SIG-M5 treated with dmso at 0.1 percent for 504 hours (cell line): ENCODE data around the gene PPP1R9A.

Experiments used
- DNase-seq: peaks from one replicate; lab custom pipeline; 2025; ENCODE audit not compliant: unreplicated experiment; lab: John Stamatoyannopoulos, UW

PPP1R9A gene

GRCh38 chr7:95190515-95190914, 283.1 kb downstream of the PPP1R9A start:
- no peak for DNase-seq

DNA sequence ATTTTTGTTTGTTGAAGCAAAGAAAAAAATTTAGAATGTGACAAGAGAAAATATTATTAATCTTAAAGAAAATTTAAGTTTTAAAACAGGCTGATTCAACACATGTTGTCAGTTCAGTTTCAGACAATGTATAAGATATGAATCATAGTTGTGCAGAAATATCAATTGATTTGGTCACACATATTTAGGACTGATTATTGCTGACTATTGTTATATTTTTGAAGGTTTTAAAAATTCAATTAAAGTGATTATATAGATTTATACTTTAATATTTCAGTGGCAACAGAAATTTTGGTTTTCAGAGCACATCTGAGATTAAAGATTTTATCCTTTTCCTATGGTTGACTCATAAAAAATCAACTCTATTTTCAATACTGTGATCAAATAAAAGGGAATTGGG, 284.4 kb downstream of the PPP1R9A start:
- DNase-seq, result no peak

GRCh38 chr7:95198863-95199262, 291.5 kb downstream of the PPP1R9A start:
- no peak for DNase-seq

GRCh38 chr7:95199779-95200558, 292.6 kb downstream of the PPP1R9A start:
- DNase-seq, result peak; percentile 50

- no peak for DNase-seq
Observed at GRCh38 chr7:95200741-95201140, 293.3 kb downstream of the PPP1R9A start.

GRCh38 chr7:95201727-95202126, 294.3 kb downstream of the PPP1R9A start:
- no peak for DNase-seq

DNA sequence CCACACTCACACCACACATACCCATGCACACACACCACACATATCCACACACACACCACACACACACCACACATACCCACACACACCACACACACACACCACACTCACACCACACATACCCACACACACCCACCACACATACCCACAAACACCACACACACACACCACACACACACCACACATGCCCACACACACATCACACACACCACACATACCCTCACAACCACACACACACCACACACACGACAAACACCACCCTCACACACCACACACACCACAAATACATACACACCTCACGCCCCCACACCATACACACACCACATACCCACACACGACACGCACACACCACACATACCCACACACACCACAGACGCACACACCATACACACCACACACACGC, 297.2 kb downstream of the PPP1R9A start:
- no peak for DNase-seq

DNA sequence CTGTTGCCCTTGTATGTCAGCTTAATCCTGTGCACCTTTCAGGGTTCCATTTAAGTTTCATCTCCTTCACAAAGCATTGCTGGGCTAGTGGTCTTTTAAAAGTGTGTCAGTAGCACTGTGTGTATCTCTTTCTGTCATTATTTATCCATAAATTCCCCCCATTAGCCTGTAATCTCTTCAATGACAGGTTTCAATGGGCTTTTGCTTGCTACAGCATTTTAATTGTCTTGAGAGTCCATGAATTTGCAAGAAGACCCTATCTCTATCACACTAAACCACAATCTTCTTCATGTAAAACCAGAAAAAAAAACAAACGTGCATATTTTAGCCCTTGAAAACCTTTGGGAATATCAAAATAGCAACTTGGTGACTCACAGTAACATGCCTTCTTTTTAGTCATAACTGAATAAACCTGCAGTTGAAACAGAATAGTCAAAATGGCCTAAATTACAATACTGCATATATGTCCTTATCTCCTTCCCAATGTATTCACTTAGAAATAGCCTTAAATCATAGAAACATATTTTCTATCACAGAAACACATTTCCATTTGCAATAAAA, 298.4 kb downstream of the PPP1R9A start:
- DNase-seq, result no peak

GRCh38 chr7:95209276-95209675, 301.9 kb downstream of the PPP1R9A start:
- no peak for DNase-seq

DNA sequence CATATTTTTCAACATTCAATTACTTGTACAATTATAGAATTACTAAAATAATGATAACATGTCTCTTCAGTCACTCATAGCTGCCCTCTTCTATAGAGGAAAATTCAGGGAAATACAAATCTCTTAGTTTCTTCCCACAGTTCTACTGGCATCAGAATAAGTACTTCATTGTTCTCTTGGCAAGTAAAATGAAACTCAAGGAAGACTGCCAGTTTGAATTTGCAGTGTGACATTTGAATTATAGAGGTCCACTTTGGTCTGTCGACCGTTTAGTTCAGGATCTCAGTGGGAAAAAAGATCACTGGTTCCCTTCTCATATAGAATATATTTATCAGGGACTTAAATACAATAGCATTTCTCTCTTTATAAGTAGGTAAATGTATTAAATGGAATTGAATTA, 302.4 kb downstream of the PPP1R9A start:
- DNase-seq, result no peak

DNA sequence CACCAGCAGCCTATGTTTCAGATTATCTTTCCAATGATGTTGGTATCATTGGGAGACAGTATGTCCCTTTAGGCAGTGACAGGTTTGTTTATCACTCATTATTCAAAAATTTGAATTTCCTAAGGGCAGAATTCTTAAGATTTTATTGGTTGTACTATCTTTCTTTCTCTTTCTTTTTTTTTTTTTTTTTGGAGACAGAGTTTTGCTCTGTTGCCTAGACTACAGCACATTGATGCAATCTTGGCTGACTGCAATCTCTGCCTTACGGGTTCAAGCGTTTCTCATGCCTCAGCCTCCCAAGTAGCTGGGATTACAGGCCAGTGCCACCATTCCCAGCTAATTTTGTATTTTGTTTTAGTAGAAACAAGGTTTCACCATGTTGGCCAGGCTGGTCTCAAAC, 305.8 kb downstream of the PPP1R9A start:
- no peak for DNase-seq

- no peak for DNase-seq
Observed at GRCh38 chr7:95213809-95214492, 306.6 kb downstream of the PPP1R9A start.

GRCh38 chr7:95219721-95220120, 312.3 kb downstream of the PPP1R9A start:
- DNase-seq, result no peak

GRCh38 chr7:95220328-95220727, 312.9 kb downstream of the PPP1R9A start:
- no peak for DNase-seq

GRCh38 chr7:95225301-95225700, 317.9 kb downstream of the PPP1R9A start:
- DNase-seq, result no peak

GRCh38 chr7:95229301-95229700, 321.9 kb downstream of the PPP1R9A start:
- DNase-seq, result no peak

GRCh38 chr7:95238252-95238943, 331.0 kb downstream of the PPP1R9A start:
- no peak for DNase-seq

DNA sequence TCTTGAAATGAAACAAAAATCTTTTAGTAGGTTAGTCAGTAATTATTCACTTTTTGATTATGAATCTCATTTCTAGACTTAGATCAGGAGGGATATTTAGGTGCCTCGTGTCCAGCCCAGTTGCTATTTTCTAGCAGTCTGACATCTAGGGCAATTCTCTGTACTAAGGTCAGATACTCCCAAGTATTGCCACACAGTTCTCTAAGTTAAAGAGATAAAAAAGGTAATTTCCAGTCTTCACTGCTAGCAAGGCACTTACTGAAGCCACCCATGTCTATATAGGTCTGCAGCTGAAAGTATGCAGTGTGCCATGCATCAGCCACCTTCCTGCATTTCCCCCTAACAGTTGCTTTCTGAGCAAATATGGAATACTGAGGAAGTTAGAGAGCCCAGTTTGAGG, 333.5 kb downstream of the PPP1R9A start:
- DNase-seq, result no peak

DNA sequence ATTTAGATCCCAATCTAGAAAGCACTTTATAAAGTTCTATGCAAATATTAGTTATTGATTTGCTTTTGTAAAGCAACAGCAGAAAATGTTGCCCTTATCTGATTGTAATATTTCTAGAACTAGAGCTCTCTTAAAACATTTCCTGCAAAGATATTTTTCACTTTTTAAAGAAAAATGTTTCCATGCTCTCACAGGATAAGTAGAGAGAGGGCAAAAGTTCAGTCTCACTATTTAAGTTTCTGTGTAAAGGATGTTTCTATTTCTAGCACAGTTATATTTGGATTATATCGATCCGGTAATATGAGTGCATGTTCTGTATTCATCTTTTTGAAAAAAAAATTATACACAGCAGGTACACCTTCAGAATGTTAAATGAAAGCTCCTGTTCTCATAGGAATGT, 334.9 kb downstream of the PPP1R9A start:
- no peak for DNase-seq

- no peak for DNase-seq
Observed at GRCh38 chr7:95244616-95245015, 337.2 kb downstream of the PPP1R9A start.

DNA sequence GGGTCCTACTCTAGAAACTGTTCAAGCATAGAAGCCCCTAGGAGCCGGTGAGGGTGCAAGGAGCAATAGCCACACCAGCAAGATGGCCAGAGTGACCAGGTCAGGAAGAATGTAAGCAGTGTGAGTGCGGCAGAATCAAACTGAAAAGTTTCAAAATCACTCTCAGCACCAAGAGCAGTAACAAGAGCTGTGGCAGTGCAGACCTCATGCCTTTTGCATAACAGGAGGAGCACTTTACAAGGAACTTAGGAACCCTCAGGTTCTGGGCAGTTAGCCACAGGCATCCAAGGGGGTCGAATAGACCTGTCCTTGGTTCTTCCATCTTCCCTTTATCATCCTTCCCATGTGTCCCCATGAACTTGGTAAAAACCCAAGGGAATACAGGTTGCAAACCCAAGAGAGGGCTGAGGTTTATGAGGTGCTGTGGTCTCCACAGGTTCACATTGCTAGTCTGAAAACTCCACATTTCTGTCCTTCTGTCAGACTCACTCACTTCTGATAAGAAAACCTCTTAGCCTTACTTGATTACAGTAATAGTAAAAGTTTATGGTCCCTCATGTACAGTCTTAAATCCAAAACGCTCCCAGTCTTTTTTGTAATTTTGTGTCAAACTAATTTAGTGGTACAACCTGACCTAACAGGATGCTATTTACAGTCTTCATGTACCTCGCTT, 338.6 kb downstream of the PPP1R9A start:
- DNase-seq, result no peak
